Kidney epithelial cell (primary cell): ENCODE data around the gene LGR6. TPM values are rescaled to one million over a fixed set of nuclear protein-coding genes. Genes with fewer than 3 reads are reported as not detected.

Experiments used
- DNase-seq: peaks from one replicate; pipeline ENCODE4 v3.0.0-alpha.2; 2010; ENCODE audit warnings: low read depth
- H3K27me3 ChIP-seq: 2 replicates; pipeline ENCODE4 v1.6.0; 2011; ENCODE audit warnings: low read length; ENCODE audit not compliant: control insufficient read depth, insufficient read depth
- H3K36me3 ChIP-seq: 2 replicates; pipeline ENCODE4 v1.5.1; 2011; ENCODE audit warnings: low read length; ENCODE audit not compliant: control insufficient read depth, insufficient read depth
- H3K4me3 ChIP-seq: 2 replicates; pipeline ENCODE4 v1.5.1; 2011; ENCODE audit warnings: low read depth, mild to moderate bottlenecking, control low read depth, low read length
- total RNA-seq: library from RNA; depleted of rRNA; stranded (reverse); fragments of >200 nt; gene quantifications from 2 replicates; pipeline ENCODE4 v1.2.3, GENCODE V29; 2015
- TF ChIP-seq, protein P1 (sequence below): IDR thresholded peaks from 2 replicates; pipeline ENCODE4 v1.5.1; 2011; ENCODE audit warnings: mild to moderate bottlenecking, moderate library complexity, low read length, control low read depth, inconsistent platforms; ENCODE audit not compliant: insufficient read depth, poor library complexity, severe bottlenecking

Gene LGR6
- total RNA-seq, 1 donor from 2014 or later, result 0.08 TPM

DNA sequence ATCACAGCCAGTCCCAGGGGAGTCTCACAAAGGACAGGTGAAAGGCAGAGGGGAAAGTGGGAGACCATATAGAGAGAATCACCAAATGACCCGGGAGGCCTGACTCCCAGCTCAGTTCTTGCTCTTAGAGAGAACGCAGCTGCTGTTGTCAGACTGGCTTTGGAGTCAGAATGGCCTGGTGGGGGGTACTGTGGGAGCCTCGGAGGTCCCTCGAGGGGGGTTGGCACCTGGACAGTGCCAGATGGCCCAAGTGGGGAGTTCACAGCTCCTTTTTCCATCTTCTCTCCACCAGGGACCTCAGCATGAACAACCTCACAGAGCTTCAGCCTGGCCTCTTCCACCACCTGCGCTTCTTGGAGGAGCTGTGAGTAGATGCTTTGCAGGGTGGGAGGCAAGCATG lies 31.5 kb downstream of the LGR6 start:
- no peak for DNase-seq
- H3K36me3 ChIP-seq, result no peaks in the 10 kb centered on the region
- no peak overlapping the region for H3K4me3 ChIP-seq
- no peaks in the 10 kb centered on the region for H3K27me3 ChIP-seq
- TF ChIP-seq, protein P1, sequence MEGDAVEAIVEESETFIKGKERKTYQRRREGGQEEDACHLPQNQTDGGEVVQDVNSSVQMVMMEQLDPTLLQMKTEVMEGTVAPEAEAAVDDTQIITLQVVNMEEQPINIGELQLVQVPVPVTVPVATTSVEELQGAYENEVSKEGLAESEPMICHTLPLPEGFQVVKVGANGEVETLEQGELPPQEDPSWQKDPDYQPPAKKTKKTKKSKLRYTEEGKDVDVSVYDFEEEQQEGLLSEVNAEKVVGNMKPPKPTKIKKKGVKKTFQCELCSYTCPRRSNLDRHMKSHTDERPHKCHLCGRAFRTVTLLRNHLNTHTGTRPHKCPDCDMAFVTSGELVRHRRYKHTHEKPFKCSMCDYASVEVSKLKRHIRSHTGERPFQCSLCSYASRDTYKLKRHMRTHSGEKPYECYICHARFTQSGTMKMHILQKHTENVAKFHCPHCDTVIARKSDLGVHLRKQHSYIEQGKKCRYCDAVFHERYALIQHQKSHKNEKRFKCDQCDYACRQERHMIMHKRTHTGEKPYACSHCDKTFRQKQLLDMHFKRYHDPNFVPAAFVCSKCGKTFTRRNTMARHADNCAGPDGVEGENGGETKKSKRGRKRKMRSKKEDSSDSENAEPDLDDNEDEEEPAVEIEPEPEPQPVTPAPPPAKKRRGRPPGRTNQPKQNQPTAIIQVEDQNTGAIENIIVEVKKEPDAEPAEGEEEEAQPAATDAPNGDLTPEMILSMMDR, result no peak

GRCh38 chr1:202227053-202227672 lies 33.6 kb downstream of the LGR6 start:
- DNase-seq, result no peak
- no peaks in the 10 kb centered on the region for H3K27me3 ChIP-seq
- TF ChIP-seq, protein P1, result no peak
- no peak overlapping the region for H3K4me3 ChIP-seq
- H3K36me3 ChIP-seq, result no peaks in the 10 kb centered on the region

- Histone ChIP-seq H3K4me3 (no peak overlapping the region), H3K27me3 (no peaks in the 10 kb centered on the region), H3K36me3 (no peaks in the 10 kb centered on the region)
- DNase-seq, result no peak
- TF ChIP-seq, protein P1, result no peak
These were observed 34.4 kb downstream of the LGR6 start for GRCh38 chr1:202227997-202228401.

- Histone ChIP-seq H3K36me3 (no peaks in the 10 kb centered on the region), H3K27me3 (no peaks in the 10 kb centered on the region), H3K4me3 (no peak overlapping the region)
- no peak for DNase-seq
- TF ChIP-seq, protein P1, result no peak
These were observed 35.0 kb downstream of the LGR6 start for GRCh38 chr1:202228484-202229122.

DNA sequence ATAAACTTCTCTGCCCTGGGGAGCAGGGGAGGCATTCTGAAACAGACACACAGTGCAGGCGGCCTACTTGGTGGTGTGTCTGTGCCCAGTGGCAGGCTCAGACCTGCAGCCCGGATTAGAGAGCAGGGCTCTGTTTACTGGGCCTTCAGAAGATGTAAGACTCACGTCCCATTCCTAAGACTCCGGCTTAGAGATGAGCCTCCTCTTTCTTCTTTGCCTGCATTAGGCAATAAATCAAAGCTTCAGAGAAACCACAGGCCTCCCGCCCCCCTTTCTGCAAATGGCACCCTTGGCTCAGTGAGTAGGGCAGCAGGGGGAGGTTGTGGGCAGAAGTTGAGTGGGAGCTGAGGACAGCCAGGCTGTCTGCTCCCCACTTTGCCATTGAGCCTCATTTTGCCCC lies 35.8 kb downstream of the LGR6 start:
- Histone ChIP-seq H3K36me3 (no peaks in the 10 kb centered on the region), H3K27me3 (no peaks in the 10 kb centered on the region), H3K4me3 (no peak overlapping the region)
- TF ChIP-seq, protein P1, result no peak
- no peak for DNase-seq
